ENCODE data around the gene PRKAG3.

PRKAG3 gene

DNA sequence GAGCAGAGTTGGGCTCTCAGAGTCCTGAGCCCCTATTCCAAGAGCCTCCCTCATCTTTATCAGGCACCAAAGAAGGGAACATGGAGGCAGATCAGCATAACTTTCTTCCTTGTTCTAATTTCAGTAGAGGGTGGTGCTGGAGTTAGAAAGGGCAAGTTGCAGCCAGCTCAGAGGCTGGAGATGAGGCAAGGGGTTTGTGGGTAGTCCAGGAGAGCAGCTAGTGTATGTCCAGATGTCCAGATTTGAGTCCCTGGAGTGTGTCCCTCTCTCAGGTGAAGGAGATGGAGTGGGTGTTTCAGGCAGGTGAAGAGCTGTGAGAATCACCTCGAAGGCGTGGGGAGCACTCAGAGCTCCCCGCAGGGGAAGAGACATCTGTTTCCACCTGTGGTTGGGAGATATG is 478 bp upstream of the PRKAG3 start:
- TF ChIP-seq, protein P1, sequence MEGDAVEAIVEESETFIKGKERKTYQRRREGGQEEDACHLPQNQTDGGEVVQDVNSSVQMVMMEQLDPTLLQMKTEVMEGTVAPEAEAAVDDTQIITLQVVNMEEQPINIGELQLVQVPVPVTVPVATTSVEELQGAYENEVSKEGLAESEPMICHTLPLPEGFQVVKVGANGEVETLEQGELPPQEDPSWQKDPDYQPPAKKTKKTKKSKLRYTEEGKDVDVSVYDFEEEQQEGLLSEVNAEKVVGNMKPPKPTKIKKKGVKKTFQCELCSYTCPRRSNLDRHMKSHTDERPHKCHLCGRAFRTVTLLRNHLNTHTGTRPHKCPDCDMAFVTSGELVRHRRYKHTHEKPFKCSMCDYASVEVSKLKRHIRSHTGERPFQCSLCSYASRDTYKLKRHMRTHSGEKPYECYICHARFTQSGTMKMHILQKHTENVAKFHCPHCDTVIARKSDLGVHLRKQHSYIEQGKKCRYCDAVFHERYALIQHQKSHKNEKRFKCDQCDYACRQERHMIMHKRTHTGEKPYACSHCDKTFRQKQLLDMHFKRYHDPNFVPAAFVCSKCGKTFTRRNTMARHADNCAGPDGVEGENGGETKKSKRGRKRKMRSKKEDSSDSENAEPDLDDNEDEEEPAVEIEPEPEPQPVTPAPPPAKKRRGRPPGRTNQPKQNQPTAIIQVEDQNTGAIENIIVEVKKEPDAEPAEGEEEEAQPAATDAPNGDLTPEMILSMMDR (IDR thresholded peaks at IDR 0.05; ENCODE audit: extremely low read depth, insufficient read depth, missing control alignments) = no peak
- no peak for DNase-seq (ENCODE audit: low spot score)
- in situ Hi-C loops (cut with MboI; ENCODE audit: low pct_unique_long_range_greater_than_20kb, low sequenced_read_pairs, unreplicated experiment) = loop anchor here (25.0 kb wide), 1 partner anchor 420 kb away; the partner anchor contains the start of gene VIL1

DNA sequence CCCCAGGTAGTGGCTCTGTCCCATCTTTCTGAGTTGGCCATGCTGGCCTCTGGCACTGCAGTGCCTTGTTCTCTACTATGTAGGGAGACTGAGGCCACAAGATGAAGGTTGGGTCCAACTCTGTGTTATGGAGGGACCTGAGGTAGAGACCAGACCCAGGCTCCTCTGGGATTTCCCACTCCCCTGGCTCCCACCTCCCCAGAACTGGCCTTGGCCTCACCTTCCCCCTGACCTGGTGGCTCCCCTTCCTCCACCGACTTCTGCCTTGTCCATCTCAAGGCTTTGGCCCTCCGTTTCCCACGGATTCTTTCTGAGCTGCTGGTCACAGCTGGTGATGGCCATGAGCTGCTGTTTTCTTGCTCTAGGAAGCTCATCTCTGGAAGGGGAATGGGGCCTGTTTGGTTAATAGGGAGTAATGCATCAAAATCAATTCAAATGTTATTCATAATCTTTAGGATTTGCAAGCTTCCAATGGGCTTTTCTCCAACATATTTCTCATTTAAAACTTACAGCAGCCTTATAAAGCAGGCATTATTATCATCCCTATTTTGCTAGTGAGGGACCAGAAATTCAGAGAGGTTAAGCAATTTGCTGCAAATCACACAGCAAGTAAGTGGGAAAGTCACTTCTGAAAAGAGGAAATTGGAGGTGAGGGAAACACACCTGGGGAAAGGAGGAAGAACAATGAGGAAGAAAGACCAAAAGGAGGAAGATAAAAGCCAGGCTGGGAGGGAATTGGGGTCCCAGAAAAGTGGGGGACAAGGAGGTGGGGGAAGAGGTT is 887 bp downstream of the PRKAG3 start:
- in situ Hi-C loops (cut with MboI; ENCODE audit: low pct_unique_long_range_greater_than_20kb, low sequenced_read_pairs, unreplicated experiment) = loop anchor here (25.0 kb wide), 1 partner anchor 418 kb away; the partner anchor contains the start of gene VIL1
- DNase-seq (ENCODE audit: low spot score) = no peak
- TF ChIP-seq, protein P1 (IDR thresholded peaks at IDR 0.05; ENCODE audit: extremely low read depth, insufficient read depth, missing control alignments) = no peak

DNA sequence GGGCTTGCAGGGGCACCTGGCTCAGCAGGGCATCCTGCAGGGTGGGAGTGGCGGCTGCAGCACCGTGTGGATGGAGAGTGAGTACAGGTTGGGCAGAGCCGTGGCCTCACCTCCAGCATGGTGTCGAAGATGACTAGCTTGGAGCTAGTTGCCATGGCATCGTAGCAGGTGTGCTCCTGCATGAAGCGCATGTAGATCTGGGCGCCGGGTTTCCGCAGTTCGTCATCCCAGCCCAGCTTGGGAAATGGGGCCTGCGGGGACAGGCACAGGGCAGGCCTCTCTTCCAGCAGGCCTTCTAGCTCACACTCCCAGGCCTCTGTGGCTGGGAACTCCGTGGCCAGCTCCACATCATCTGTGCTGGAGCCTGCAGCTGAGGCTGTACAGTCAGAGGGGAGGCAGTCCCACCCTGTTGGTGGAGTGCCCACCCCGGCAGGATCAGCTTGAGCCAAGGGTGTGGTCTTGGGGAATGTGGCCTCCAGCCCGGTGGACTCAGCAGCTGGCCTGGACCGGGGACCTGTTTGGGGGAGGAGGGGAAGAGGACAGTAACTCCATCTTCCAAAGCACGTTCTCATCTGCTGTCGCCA is 1.6 kb downstream of the PRKAG3 start:
- in situ Hi-C loops (cut with MboI; ENCODE audit: low pct_unique_long_range_greater_than_20kb, low sequenced_read_pairs, unreplicated experiment) = loop anchor here (25.0 kb wide), 1 partner anchor 418 kb away; the partner anchor contains the start of gene VIL1
- TF ChIP-seq, protein P1 (IDR thresholded peaks at IDR 0.05; ENCODE audit: extremely low read depth, insufficient read depth, missing control alignments) = no peak
- DNase-seq (ENCODE audit: low spot score) = no peak

DNA sequence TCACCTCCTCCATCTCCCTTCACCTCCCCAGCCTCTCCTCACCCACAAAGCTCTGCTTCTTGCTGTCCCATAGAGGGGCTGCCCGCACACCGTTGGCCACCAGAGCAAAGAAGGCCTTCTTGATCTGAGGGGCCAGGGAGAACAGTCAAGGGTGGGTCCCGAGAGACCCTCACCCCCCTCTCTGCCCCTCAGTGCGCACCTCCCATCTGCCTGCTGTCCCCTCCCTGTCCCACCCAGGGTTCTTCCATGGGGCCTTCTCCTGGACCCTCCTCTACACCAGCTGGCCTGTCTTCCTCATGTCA is 3.2 kb downstream of the PRKAG3 start:
- in situ Hi-C loops (cut with MboI; ENCODE audit: low pct_unique_long_range_greater_than_20kb, low sequenced_read_pairs, unreplicated experiment) = loop anchor here (25.0 kb wide), 1 partner anchor 416 kb away; the partner anchor contains the start of gene VIL1
- TF ChIP-seq, protein P1 (IDR thresholded peaks at IDR 0.05; ENCODE audit: extremely low read depth, insufficient read depth, missing control alignments) = no peak
- DNase-seq (ENCODE audit: low spot score) = no peak

DNA sequence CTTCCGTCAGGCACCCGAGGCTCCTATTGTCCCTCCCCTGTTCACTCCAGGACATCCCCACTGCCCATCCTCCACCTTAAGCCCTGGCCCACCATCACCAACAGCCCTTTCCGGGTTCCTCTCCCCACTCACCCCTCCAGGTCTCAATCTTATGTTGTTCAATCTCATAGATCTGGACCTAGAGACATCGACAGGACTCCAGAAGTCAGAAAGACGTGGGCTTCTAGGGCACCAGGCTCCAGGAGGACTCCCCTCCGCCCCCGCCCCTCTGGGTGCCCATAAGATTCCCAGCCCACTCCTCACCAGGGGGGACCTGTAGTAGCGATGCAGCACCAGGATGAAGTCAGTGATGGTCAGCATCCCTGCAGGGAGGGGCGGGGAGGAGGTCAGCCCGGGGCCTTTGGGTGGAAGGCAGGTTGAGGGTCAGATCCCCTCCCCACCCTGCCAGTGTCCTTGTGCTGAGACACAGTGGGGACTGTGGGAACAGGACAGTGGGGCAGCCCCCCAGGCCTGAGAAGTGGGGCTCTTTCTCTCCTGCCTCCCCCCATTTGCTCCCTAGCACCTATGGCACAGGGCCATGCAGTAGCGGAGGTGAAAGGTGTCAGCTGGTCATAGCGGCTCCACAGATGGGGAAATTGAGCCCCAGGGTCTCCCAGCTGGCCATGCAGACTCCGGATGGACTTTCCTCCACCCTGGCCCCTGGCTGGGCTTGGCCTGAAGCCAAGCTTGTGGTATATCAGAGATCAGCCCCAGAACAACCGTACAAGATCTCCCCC is 3.7 kb downstream of the PRKAG3 start:
- TF ChIP-seq, protein P1 (IDR thresholded peaks at IDR 0.05; ENCODE audit: extremely low read depth, insufficient read depth, missing control alignments) = no peak
- in situ Hi-C loops (cut with MboI; ENCODE audit: low pct_unique_long_range_greater_than_20kb, low sequenced_read_pairs, unreplicated experiment) = loop anchor here (25.0 kb wide), 1 partner anchor 416 kb away; the partner anchor contains the start of gene VIL1
- no peak for DNase-seq (ENCODE audit: low spot score)

DNA sequence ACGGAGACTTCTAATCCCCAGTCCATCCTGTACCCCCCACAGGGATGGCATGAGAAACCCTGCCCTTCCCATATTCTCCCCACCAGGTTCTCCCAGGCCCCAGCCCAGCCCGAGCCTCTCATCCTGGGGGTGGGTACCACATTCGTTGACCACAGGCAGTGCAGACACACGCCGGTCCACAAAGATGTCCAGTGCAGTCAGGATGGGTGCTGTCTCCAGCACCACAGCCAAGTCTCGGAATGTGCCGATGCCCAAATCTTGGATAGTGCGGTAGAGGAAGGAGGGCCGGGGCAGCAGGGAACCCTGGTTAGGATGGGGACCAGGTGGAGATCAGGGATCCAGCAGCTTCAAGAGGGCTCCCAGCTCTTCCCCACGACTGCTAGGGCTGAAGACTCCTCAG is 4.8 kb downstream of the PRKAG3 start:
- TF ChIP-seq, protein P1 (IDR thresholded peaks at IDR 0.05; ENCODE audit: extremely low read depth, insufficient read depth, missing control alignments) = no peak
- in situ Hi-C loops (cut with MboI; ENCODE audit: low pct_unique_long_range_greater_than_20kb, low sequenced_read_pairs, unreplicated experiment) = loop anchor here (25.0 kb wide), 1 partner anchor 414 kb away; the partner anchor contains the start of gene VIL1
- no peak for DNase-seq (ENCODE audit: low spot score)
